ENCODE results near the gene KRT76.

- no peak for TF ChIP-seq PRDM15 (CRISPR knock-in tag; IDR thresholded peaks at IDR 0.05)
- TF ChIP-seq RAD21 (IDR thresholded peaks at IDR 0.05; ENCODE audit: insufficient read depth, low read depth, low read length): no peak
- no peak for TF ChIP-seq FOS (IDR thresholded peaks at IDR 0.05; ENCODE audit: borderline replicate concordance, extremely low read depth, insufficient read length)
- TF ChIP-seq NR2C2 (IDR thresholded peaks at IDR 0.05; ENCODE audit: borderline replicate concordance, control insufficient read depth, insufficient read length, low read depth): no peak
- no peak for TF ChIP-seq CUX1 (IDR thresholded peaks at IDR 0.05; ENCODE audit: insufficient replicate concordance, low read depth, low read length)
- no peak for TF ChIP-seq EZH2 (IDR thresholded peaks at IDR 0.05; ENCODE audit: borderline replicate concordance, control insufficient read depth, low read depth, low read length)
- TF ChIP-seq CTCF (IDR thresholded peaks at IDR 0.05 in 2 of 3, conservative IDR thresholded peaks at IDR 0.05 in 1 of 3; ENCODE audit: control insufficient read depth in 2 of 3, extremely low read depth in 1 of 3, insufficient read depth in 1 of 3, low read depth in 3 of 3, low read length in 3 of 3): no peak
- no peak for TF ChIP-seq EGR1 (IDR thresholded peaks at IDR 0.05; ENCODE audit: borderline replicate concordance in 1 of 2, low read depth in 2 of 2, low read length in 2 of 2)
- no peak for TF ChIP-seq POLR2A (IDR thresholded peaks at IDR 0.05; ENCODE audit: low read depth, low read length)
- no peak for TF ChIP-seq NFYA (IDR thresholded peaks at IDR 0.05; ENCODE audit: borderline replicate concordance, low read depth, low read length)
- TF ChIP-seq REST (IDR thresholded peaks at IDR 0.05; ENCODE audit: low read depth, low read length): no peak
- TF ChIP-seq YY1 (IDR thresholded peaks at IDR 0.05; ENCODE audit: low read depth, low read length): no peak
- no peak for TF ChIP-seq FOXM1 (IDR thresholded peaks at IDR 0.05; ENCODE audit: low read depth, low read length)
These were observed 28.6 kb downstream of the KRT76 start for GRCh38 chr12:52748578-52748977.

Data from GM12878 (cell line).